ENCODE measurements around the gene ZNF528.

The ZNF528 gene

DNA sequence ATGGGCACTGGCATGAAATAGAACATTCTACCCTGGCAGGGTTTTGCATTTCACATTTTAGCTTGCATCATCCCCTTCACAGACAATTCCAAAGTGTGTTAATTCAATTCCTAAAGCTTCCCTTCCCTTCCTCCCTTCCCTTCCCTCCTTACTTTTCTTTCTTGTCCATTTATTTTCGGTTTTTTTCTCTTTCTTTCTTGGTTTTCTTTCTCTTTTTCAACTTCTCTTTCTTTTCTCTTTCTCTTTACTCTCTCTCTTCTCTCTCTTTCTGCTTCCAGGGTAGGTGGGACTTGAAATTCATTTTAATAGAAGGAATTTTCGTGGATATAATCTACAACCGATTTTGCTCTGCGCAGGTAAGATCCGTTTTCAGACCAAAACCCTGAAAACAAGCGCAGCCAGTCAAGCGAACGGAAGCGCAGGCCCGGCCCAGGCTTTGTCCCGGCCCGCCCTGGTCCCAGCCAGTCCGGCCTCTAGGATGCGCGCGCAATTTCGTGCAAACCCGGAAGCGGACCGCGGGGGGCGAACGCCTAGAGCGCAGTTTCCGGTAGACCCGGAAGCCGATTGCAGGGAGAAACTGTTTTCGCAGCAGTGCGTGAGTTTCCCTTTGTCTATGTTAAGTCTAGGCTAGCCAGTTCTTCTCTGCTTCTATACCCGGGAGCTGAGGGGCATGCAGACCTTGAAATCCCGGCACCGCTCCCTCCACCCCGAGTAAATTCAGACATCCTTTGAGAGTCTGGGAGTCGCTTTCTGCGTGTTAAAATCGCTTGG is at the start of gene ZNF528:
ZNF528 (plus strand) TSS at position 540 of the 771 bp plus-strand sequence. CDS start 4,165 bp downstream, outside the sequence.
- peak; percentile 93 for DNase-seq

DNA sequence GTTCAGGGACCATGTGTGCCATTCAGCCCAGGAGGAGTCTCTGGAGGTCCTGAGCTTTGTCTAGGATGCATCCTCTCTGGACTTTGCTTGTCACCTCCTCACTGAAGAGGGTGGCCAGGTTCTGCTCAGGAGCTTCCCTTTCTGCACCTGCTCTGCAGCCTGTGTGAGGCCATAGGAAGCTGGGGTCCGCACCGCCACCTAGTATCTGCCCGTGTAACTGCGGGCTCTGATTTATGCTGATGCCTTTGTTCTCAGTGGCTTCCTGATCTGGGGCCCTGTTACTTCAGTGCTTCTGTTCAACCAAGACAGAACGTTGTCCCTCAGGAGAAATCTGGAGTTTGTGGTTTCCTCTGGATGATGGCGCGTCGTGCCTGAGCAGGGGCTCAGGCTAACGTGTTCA is 46.1 kb upstream of the ZNF528 start:
- peak; percentile 13 for DNase-seq

DNA sequence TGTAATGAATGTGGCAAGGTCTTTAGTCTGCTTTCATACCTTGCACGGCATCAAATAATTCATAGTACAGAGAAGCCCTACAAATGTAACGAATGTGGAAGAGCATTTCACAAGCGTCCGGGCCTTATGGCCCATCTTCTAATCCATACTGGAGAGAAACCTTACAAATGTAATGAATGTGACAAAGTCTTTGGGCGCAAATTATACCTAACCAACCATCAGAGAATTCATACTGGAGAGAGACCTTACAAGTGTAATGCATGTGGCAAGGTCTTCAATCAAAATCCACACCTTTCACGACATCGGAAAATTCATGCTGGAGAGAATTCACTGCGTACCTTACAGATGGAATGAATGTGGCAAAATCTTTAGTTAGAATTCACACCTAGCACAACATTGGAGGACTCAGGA is 31.2 kb upstream of the ZNF528 start:
- DNase-seq, result no peak

DNA sequence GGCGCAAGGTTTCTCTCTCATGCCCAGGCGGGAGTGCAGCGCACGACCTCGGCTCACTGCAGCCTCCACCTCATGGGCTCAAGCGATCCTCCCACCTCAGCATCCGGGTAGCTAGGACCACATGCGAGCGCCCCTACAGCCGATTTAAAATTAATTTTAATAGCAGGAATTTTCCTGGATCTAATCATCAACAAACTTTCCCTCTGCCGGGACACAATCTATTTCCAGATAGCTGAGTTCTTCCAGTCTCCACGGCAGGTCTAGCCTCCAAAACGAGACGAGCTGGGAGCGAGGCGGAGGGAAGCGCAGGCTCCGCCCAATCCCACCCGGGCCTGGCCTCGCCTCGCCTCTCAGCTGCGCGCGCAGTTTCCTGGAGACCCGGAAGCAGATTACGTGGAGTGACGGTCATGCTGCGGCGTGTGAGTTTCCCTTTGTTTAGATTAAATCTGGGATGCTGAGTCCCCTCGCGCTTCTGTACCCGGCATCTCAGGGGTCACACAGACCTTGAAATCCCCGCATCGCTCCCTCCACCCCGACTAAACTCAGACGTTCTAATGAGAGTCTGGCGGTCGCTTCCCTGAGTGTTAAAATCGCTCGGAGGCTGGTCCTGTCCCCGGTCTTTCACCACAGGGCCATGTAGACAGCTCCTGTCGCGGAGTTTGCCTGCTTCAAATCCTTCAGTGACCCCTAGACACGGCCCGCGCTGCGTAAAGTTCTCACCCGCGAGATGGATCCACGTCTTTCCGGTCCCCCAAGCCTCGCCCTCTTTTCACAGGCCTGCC is 27.9 kb upstream of the ZNF528 start, which contains the start of gene ZNF880:
ZNF880 (plus strand) TSS at position 365 of the 782 bp plus-strand sequence; CDS start at position 408, 43 bp downstream.
- DNase-seq, result no peak

DNA sequence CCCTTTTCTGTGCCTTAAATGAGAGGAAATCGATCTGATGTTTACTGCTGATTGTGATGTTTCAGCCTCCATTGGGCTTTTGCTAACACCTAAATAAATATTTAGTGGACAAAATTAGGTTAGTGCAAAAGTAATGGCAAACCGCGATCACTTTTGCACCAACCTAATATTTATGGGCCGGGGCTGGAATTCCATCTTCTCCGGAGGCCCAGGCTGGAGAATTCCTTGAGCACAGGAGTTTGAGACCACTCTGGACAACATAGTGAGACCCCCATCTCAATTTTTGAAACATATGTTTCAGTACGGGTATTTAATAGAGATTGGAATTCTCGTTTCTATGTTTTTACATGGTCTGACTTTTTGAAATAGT is 27.3 kb upstream of the ZNF528 start:
- no peak for DNase-seq

DNA sequence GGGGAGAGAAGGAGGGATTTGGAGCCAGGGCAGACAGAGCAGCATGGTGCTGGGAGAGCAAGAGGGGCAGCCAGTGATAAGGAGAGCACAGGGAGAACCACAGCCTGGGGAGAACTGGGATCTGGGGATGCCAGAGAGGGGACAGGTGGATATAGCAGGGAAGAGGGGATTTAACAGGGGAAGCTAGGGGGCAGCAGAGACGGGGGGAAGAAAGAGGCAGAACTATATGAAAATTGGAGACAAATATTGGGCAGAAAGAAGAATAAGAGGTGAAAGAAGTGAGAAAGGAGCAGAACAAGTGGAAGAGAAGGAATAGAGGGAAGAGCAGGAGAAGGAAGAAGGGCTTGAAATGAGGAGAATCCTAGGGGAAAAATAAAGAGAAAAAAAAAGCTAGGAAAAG is 6.5 kb upstream of the ZNF528 start:
- DNase-seq, result no peak

DNA sequence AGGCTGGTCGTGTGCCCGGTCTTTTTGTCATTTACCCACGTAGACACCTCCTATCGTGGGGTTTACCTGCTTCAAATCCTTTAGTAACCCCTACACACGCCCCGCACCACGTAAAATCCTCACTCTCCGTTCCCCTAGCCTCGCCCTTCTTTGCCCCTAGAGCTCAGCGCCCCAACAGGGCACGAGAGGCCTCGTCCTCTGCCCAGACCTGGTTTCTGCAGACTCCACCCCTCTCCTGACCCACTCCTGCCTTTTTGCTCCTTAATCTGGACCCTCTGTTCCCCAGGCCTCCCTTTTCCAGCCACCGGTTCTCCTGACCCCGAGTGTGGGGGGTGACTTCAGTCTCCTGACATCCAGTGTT is 412 bp downstream of the ZNF528 start:
- DNase-seq, result no peak

DNA sequence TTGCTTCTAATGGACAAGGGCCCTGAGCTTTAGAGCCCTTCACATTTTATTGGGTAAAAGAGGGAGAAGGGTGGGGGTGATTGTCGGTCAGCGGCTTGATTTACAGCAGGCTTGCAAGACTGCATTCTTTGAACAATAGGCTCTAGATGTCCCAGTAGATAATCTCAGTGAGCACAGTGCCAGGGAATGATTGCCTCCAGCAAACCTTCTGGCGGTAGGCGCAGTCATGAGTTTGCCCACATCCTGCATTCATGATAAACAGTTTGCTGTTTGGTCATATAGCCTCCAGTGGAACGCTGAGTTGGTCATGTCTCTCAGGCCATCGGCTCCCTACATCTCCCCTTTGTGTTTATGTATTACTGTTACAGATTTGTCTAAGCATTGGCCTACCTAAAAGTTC is 12.6 kb downstream of the ZNF528 start:
- no peak for DNase-seq

DNA sequence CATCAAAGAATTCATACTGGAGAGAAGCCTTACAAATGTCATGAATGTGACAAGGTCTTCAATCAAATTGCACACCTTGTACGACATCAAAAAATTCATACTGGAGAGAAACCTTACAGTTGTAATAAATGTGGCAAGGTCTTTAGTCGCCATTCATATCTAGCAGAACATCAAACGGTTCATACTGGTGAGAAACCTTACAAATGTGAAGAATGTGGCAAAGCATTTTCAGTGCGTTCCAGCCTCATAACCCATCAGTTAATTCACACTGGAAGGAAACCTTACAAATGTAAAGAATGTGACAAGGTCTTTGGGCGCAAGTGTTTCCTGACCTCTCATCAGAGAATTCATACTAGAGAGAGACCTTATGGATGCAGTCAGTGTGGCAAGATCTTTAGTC is 18.1 kb downstream of the ZNF528 start:
- no peak for DNase-seq

DNA sequence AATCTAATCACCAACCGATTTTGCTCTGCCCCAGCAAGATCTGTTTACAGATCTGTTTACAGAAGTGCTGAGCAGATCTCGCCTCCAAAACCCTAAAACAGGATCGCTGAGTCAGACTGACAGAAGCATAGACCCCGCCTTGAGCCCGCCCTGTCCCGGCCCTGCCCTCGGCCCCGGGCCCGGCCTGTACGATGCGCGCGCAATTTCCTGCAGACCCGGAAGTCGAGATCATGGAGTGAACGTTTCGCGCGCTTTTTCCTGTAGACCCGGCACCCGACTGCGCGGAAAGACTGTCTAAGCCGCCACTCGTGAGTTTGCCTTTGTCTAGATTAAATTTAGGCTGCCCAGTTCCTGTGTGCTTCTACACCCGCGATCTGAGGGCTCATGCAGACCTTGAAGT is 31.3 kb downstream of the ZNF528 start, which contains the start of gene ZNF534:
ZNF534 (plus strand) TSS at position 212 of the 400 bp plus-strand sequence. CDS start 2,327 bp downstream, outside the sequence.
- DNase-seq, result no peak

DNA sequence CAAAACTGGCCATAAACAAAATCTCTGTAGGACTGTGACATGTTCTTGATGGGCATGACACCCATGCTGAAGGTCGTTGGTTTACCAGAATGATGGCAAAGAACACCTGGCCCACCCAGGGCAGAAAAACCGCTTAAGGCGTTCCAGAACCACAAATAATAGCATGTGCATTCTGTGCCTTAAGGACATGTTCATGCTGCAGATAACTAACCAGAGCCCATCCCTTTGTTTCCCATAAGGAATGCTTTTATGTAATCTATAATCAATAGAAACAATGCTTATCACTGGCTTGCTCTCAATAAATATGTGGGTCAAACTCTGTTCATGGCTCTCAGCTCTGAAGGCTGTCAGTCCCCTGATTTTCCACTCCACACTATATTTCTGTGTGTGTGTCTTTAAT is 44.5 kb downstream of the ZNF528 start:
- DNase-seq, result no peak

DNA sequence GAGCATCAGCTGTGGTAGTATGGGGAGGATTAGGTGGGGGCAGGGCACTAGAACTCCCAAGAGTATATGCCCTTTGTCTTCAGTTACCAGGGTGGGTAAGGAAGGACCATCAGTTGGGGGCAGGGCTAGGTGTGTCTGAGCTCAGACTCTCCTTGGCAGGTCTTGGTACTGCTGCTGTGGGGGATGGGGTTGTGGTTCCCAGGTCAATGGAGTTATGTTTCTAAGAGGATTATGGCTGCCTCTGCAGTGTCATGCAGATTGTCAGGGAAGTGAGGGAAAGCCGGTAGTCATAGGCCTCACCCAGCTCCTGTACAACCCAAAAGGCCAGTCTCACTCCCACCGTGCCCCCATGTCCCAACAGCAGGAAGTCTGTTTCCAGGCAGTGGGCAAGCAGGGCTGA is 46.9 kb downstream of the ZNF528 start:
- no peak for DNase-seq

DNA sequence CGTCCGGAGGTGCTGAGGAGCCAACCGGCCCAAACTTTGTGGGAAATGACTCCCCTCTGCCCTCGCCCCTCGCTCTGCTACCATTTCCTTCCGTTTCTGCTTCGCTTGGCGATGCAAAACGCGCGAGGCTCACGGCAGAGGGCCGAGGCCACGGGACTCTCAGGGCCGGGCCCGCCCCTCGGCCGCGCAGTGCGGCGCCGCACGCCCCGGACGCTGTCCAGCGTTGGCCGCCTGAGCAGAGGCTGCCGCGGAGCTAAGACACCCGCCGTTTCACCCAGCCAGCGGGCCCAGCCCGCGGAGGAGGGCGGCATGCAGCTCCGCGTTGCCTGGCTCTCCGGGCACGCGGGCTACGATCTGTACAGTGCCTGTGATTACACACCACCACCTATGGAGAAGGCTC is 53.6 kb downstream of the ZNF528 start:
- DNase-seq, result no peak

DNA sequence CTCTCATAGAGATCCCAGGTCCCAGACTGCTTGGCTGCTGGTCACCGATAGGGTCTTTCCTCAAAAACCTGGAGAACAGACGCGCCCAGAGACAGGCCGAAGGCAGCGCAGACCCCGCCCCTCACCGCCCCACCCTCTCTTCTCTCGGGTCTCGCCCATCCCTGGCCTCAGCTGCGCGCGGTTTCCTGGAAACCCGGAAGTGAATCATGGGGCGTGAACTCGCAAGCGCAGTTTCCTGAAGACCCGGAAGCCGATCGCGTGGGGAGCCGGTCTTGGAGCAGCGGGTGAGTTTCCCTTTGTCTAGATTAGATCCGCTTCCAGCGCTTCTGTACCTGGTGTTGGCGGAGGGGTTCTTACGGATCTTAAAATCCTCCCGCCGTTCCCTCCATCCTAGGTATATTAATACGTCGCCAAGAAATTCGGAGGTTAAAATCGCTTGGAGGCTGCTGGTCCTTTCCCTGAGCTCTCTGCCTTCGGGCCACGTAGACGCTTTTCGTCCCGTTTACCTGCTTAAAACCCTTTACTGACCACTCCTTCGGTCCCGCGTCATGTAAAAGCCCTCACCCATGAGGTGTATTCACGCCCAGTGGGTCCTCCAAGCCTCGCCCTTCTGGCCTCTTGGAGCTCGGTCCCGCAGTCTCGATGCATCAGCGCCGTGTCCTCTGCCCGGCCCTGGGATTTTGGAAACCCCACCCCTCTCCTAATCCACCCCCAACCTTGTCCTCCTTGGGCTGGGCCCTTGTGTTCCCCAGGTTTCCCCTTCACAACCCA is 55.9 kb downstream of the ZNF528 start, which contains the start of gene ZNF578:
ZNF578 (plus strand) TSS at position 230 of the 771 bp plus-strand sequence. CDS start 48,293 bp downstream, outside the sequence.
- no peak for DNase-seq

DNA sequence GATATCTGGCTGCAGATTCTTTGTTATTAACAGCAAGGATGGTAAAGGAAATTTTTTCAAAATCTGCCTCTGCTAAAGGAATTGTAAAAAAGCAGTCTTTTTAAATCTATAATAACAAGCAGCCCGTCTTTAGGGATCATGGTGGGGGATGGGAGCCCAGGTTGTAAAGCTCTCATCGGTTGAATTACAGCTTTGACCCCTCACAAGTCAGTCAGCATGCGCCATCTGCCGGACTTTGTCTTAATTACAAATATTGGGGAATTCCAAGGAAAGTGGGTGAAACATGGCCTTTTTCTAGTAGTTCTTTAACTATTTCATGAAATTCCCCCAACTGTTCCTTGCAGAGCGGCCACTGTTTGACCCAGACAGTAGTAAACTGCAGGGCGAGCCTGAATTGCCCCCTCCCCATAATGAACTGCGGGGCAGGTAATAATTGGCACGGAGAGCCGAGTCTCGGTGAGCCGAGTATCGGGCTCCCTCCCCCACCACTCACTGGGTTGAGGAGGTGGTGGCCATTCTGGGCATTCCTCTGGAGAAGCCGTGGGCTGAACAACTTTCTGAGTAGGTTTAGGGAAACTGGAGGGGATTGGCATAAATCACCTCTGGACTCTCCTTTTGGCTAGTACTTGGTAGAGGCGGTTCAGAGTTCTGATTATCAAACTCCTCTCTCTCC is 67.3 kb downstream of the ZNF528 start:
- peak; percentile 64 for DNase-seq

All from COR-L47 (cell line).